SU-DHL-6 (cell line): ENCODE data around the gene AIDA.

Experiments
- EZH2phosphoT487 ChIP-seq: fragments of 200-600 bp; sonication (generic), shearing (Covaris generic); conservative IDR thresholded peaks from 2 replicates; pipeline ENCODE4 v1.6.1; 2018; ENCODE audit warnings: mild to moderate bottlenecking, antibody characterized with exemption, low read length, moderate library complexity, mixed read lengths
- TF ChIP-seq, protein P1 (sequence below): fragments of 200-600 bp; sonication (generic); IDR thresholded peaks from one replicate; pipeline ENCODE4 v1.5.1; 2017; ENCODE audit warnings: antibody characterized with exemption, mild to moderate bottlenecking, low read length, moderate library complexity; ENCODE audit not compliant: insufficient read depth, poor library complexity, severe bottlenecking

DNA sequence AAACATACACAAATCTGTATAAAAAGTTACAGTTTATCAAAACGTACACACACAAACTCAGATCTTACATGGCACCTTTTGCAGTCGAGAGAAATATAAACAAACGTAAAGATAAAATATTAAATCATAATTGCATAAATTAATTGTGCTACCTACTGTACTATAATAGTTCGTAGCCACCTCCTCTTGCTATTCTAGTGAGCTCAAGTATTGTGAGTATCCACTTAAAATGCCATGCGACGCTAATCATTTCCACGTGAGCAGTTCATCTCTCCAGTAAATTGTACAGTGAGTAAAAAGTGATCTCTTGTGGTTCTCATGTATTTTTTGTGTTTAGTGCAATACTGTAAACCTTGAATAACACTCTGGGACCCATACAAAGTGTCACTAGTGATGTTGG, 88.1 kb downstream of the AIDA start:
- TF ChIP-seq, protein P1, sequence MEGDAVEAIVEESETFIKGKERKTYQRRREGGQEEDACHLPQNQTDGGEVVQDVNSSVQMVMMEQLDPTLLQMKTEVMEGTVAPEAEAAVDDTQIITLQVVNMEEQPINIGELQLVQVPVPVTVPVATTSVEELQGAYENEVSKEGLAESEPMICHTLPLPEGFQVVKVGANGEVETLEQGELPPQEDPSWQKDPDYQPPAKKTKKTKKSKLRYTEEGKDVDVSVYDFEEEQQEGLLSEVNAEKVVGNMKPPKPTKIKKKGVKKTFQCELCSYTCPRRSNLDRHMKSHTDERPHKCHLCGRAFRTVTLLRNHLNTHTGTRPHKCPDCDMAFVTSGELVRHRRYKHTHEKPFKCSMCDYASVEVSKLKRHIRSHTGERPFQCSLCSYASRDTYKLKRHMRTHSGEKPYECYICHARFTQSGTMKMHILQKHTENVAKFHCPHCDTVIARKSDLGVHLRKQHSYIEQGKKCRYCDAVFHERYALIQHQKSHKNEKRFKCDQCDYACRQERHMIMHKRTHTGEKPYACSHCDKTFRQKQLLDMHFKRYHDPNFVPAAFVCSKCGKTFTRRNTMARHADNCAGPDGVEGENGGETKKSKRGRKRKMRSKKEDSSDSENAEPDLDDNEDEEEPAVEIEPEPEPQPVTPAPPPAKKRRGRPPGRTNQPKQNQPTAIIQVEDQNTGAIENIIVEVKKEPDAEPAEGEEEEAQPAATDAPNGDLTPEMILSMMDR: no peak
- TF ChIP-seq EZH2phosphoT487: no peak
